Neural cell (in vitro differentiated cells): ENCODE results near the gene AGAP3.

ENCODE experiments used
- CTCF ChIP-seq: fragments of 450-650 bp; IDR thresholded peaks from 2 replicates; pipeline ENCODE4 v1.5.1; 2014; ENCODE audit warnings: antibody characterized with exemption, mild to moderate bottlenecking, moderate library complexity; ENCODE audit not compliant: poor library complexity, severe bottlenecking
- EP300 ChIP-seq: fragments of 450-650 bp; conservative IDR thresholded peaks from 2 replicates; pipeline ENCODE4 v1.6.1; 2014; ENCODE audit warnings: antibody characterized with exemption, mild to moderate bottlenecking, moderate library complexity; ENCODE audit not compliant: poor library complexity, severe bottlenecking
- MXI1 ChIP-seq: fragments of 450-650 bp; conservative IDR thresholded peaks from 2 replicates; pipeline ENCODE4 v1.6.1; 2014; ENCODE audit warnings: antibody characterized with exemption, mild to moderate bottlenecking; ENCODE audit not compliant: poor library complexity, severe bottlenecking
- POLR2AphosphoS5 ChIP-seq: IDR thresholded peaks from 2 replicates; pipeline ENCODE4 v1.6.1; 2012

- no peak for TF ChIP-seq CTCF
- no peak for TF ChIP-seq MXI1
- TF ChIP-seq EP300, result no peak
- no peak for TF ChIP-seq POLR2AphosphoS5
These were observed 5.2 kb downstream of the AGAP3 start for GRCh38 chr7:151091431-151091830.
